Astrocyte of the spinal cord (primary cell): ENCODE results near the gene SLC35A5.

Experiments
- DNase-seq: peaks from one replicate; pipeline ENCODE4 v3.0.0; 2011; ENCODE audit warnings: low read depth, low spot score
- H3K4me3 ChIP-seq: 2 replicates; pipeline ENCODE4 v1.5.1; 2011; ENCODE audit warnings: low read depth, mild to moderate bottlenecking, low read length, moderate library complexity
- CTCF ChIP-seq: IDR thresholded peaks from 2 replicates; pipeline ENCODE4 v1.5.1; 2012; ENCODE audit warnings: low read depth, mild to moderate bottlenecking, low read length, inconsistent platforms
- in situ Hi-C: cut with HindIII; loops from 2 replicates; pipeline ENCODE4 v1.10.0; 2017; ENCODE audit warnings: low sequenced_read_pairs

SLC35A5 gene

GRCh38 chr3:112531358-112531781 is 30.5 kb upstream of the SLC35A5 start:
- TF ChIP-seq CTCF: peak; percentile 42
- no peak overlapping the region for H3K4me3 ChIP-seq
- in situ Hi-C loops: no loop called here
- peak; percentile 53 for DNase-seq

DNA sequence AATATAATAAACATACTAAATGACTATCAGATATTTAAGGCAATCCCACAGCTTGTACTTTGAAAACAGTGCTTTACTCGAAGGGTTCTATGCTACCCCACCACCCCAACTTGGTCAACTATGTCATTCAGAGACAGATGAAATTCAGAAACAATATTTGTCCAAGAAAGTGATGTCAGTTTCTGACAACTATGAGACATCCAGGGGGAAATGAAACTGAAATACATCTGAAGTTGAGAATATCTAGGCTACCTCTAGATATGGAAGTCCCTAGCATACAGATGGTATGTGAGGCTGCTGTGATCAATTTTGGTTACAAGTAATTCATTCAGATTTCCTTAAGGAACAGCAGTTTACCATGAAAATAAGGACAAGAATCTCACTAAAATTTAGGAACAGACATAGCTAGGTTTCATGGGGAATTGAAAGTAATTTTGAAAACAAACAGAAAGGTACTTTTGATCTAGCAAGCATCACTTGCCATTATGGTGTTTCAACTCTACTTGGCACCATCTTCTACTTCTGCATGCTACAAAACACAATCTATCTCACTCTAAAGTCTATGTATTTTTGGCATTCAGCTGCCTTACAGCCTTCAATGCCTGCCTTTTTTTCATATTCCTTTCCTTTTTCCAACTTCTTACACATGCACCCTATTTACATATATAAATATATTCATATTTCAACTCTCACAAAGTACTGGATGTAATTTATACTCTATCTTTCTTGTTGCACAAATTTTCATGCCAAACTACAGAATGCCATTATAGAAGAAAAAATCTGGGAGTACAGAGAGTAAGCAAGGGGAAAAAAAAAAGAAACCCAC is 21.8 kb upstream of the SLC35A5 start:
- no peak overlapping the region for H3K4me3 ChIP-seq
- in situ Hi-C loops: no loop called here
- TF ChIP-seq CTCF: no peak

DNA sequence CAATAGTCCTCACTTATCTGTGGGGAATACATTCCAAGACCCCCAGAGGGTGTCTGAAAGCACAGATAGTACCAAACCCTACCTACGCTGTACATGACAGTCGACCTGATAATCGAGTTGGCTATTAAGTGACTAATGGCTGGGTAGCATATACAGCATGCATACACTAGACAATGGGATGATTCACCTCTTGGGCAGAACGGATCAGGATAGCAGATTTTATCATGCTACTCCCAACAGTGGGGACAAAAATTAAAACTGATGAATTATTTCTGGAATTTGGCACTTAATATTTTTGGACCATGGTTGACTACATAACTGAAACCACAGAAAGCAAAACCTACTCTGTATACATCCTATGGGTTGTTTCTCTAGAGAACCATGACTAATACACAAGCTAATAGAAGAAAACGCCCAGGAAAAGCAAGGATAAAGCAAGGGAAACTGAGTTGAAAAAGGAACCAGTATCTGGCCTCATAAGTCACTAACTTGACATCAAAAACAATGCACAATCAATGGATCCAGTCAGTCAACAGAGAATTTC is 15.6 kb upstream of the SLC35A5 start:
- in situ Hi-C loops: no loop called here
- TF ChIP-seq CTCF: no peak
- DNase-seq: no peak
- no peak overlapping the region for H3K4me3 ChIP-seq

More for the DNA sequence above, 21.8 kb upstream of the SLC35A5 start:
- no peak for DNase-seq

DNA sequence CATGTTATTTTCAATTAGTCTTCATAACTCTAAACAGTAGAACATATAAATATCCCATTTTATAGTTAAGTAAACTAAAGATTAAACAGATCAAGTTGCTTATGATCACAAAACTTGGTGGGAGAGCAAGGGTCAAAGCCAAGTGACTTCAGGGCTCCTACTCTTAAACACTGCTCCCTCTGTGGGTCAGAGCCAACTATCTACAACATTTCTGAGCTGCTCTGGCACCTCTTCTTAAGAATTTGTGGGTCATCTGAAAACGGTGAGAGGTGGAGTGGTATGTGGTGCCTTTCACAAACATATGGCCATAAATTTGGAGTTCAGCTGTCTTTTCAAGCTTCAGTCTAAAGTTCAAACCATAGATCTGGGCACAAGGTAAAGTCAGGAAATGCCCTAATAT is 11.0 kb upstream of the SLC35A5 start:
- no peak for DNase-seq
- no peak for TF ChIP-seq CTCF
- in situ Hi-C loops: no loop called here
- no peak overlapping the region for H3K4me3 ChIP-seq

DNA sequence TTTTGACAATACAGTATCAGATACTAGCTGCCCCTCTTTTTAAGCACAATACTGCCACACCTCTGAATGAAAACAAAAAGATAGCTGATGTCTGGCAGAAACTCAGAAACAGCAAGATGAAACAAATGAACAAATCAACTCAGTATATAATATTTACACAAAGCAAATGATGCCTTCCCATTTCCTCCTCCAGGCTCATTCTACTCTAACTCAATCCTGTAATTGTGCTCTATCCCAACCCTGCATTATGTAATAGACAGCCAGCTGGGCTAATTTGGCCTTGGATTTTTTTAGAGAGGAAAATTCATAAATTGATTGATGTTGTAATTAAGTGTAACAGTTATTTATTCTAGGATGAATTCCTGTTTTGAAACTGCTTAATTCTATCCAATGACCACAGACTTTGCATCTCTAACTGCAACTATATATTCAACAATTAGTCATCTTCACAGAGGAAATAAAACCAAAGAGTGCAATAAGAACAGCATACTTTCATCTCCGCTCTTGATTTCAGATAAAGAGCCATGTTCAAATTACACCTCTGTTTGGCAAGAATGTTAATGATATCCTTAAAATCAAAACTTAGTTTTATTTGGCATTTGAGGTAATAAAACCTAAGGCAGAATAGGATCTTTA is 6.2 kb upstream of the SLC35A5 start:
- in situ Hi-C loops: no loop called here
- H3K4me3 ChIP-seq: no peak overlapping the region
- no peak for TF ChIP-seq CTCF
- no peak for DNase-seq

DNA sequence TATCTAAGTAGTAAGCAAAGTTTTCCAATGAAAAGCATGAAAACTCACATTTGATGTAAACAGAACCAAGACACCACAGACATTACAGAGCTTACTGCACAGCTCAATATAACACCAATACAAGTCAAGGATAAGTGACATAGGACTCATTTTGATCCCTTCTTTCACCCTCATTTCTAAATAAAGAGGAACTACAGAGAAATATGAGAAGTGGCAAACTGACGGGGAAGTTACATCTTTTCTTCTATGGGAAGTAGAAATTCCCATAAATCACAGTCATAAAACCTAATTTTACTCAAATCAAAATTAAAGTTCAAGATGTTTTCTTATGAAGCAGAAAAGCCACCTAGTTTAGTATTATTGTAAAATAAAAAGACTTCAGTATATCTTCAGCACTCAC is 3.9 kb upstream of the SLC35A5 start:
- TF ChIP-seq CTCF: no peak
- DNase-seq: no peak
- in situ Hi-C loops: no loop called here
- no peak overlapping the region for H3K4me3 ChIP-seq
